Heart right ventricle (tissue), 16 donors: ENCODE measurements around the gene CIROP. TPM values are rescaled to one million over a fixed set of nuclear protein-coding genes. Genes with fewer than 3 reads are reported as not detected.

Experiments used
- ATAC-seq, 8 donors: fragments of 200-7000 bp; cut with Tn5 transposase; one replicate each; pipeline ENCODE4 v1.9.1; 2020; ENCODE audit warnings: mild to moderate bottlenecking in 8 of 8, moderate library complexity in 8 of 8, moderate number of reproducible peaks in 1 of 8
- DNase-seq, 2 donors: peaks; one replicate each; pipeline ENCODE4 v3.0.0-alpha.2; 2020
- H3K27ac ChIP-seq, 10 donors: fragments of 200-600 bp; sonication (generic) in 2 of 10; one replicate each; pipeline versions ENCODE4 v1.5.0 to v1.8.0; 2020 to 2022; ENCODE audit warnings: mild to moderate bottlenecking in 3 of 10
- H3K27me3 ChIP-seq, 7 donors: fragments of 200-600 bp; one replicate each; pipeline ENCODE4 v1.8.0; 2021 to 2022; ENCODE audit warnings: mild to moderate bottlenecking in 2 of 7
- H3K36me3 ChIP-seq, 9 donors: fragments of 200-600 bp; sonication (generic) in 1 of 9; one replicate each; pipeline versions ENCODE4 v1.5.0 to v1.8.0; 2020 to 2022; ENCODE audit warnings: mild to moderate bottlenecking in 2 of 9
- H3K4me1 ChIP-seq, 9 donors: fragments of 200-600 bp; sonication (generic) in 1 of 9; one replicate each; pipeline versions ENCODE4 v1.5.0 to v1.8.0; 2020 to 2022; ENCODE audit warnings: mild to moderate bottlenecking in 4 of 9
- H3K4me3 ChIP-seq, 10 donors: fragments of 200-600 bp; sonication (generic) in 2 of 10; one replicate each; pipeline versions ENCODE4 v1.5.0 to v1.8.0; 2020 to 2022; ENCODE audit warnings: mild to moderate bottlenecking in 7 of 10, moderate library complexity in 2 of 10
- H3K9me3 ChIP-seq, 11 donors: fragments of 200-600 bp in 10 of 11; sonication (generic) in 2 of 11; one replicate each; pipeline versions ENCODE4 v1.5.0 to v1.8.0; 2013 to 2022; ENCODE audit warnings: mild to moderate bottlenecking in 2 of 11, control low read depth in 1 of 11, moderate library complexity in 1 of 11
- CTCF ChIP-seq, 9 donors: fragments of 200-600 bp; sonication (generic) in 2 of 9; IDR thresholded peaks; one replicate each; pipeline versions ENCODE4 v1.5.0 to v1.8.0; 2021 to 2022; ENCODE audit warnings: antibody characterized with exemption in 9 of 9, mild to moderate bottlenecking in 5 of 9, moderate library complexity in 1 of 9
- WGBS, 2 donors: extraction: QIAGEN DNeasy Blood & Tissue Kit; methylation state at CpG; one replicate each; pipeline ENCODE4 v1.1.7; 2013; ENCODE audit warnings: inconsistent platforms in 1 of 2; 5-methylcytosine and 5-hydroxymethylcytosine counted together
- intact Hi-C, 10 donors: fragments of 100-400 bp; cut with DNase I; formaldehyde crosslinking; loops; one replicate each; pipeline versions ENCODE4 v1.11.1 to v1.14.2; 2022
- polyA plus RNA-seq, 2 donors: library from polyadenylated mRNA; stranded (reverse); fragments of 200-250 nt; gene quantifications; one replicate each; pipeline ENCODE4 v1.2.3, GENCODE V29; 2013
- total RNA-seq, 10 donors: library from RNA; stranded (reverse); fragmentation: NEBNext Ultra II Directional in 3 of 10; extraction: Animal tissue kit (Norgen Biotek cat#: 25700) in 3 of 10; gene quantifications; one replicate each; pipeline versions ENCODE4 v1.2.1 to v1.2.4, GENCODE V29; 2021 to 2023
- donor health status: Arrhythmogenic right ventricular cardiomyopathy.
- donor health status: ischemic (EF 13 %, LVEDD 7.1; RV severe dilation, severe dysfunction).
- donor health status: healthy with polysubstance abuse.
- donor health status: DM: no; HTN: yes; CAD: no.
- donor health status: DM: no; HTN: no; CAD: no.
- donor health status: ischemic (EF 25% LVEDD 6.9; RV normal size, moderate dysfunction).
- donor health status: ischemic (EF 25% LVEDD 5.7; RV mildly dilated, moderate dysfunction).
- donor health status: healthy.
- donor health status: DM: yes; HTN: yes; CAD: no.
- donor health status: Ischemic cardiomyopathy.
- donor health status: ischemic (EF 35%, LVEDD 5.7; RV mildly dilated, moderate dysfunction).
- donor health status: nonischemic (EF 11% LVEDD 7.7; RV severe dilation, severe dysfunction).
- donor health status: DM: yes; HTN: yes; CAD: no.
- donor health status: PGD.
- donor health status: ischemic (EF 29% LVEDD 5.4; RV normal size, mild dysfunction).
- donor health status: nonischemic (EF 23%, LVEDD 6.1; RV moderate dilation, normal function).

Gene CIROP
- total and polyA plus RNA-seq, 12 donors, result not detected

GRCh38 chr14:23067847-23068788, 36.7 kb downstream of the CIROP start:
- peak in 1 of 8 donors; percentile 4 for ATAC-seq
- DNase-seq, result no peak
- Histone ChIP-seq H3K4me3 (no peak overlapping the region), H3K27ac (no peak overlapping the region), H3K9me3 (no peaks in the 10 kb centered on the region), H3K4me1 (peaks cover 15 to 48% (median 38%) of the 10 kb centered on the region in 9 donors), H3K27me3 (no peaks in the 10 kb centered on the region), H3K36me3 (peaks cover 0 to 79% (median 45%) of the 10 kb centered on the region in 9 donors)
- intact Hi-C loops, result loop anchor here in 3 of 10 donors (2.0 to 10.0 kb wide), 5 partner anchors 39 to 483 kb away; partner anchors contain the start of gene DAD1 (in 1 of the 3)
- WGBS, 2 donors, result 75 to 80% methylated on average over 14 of the region's 14 CpGs
- no peak for TF ChIP-seq CTCF (IDR thresholded peaks at IDR 0.05)

DNA sequence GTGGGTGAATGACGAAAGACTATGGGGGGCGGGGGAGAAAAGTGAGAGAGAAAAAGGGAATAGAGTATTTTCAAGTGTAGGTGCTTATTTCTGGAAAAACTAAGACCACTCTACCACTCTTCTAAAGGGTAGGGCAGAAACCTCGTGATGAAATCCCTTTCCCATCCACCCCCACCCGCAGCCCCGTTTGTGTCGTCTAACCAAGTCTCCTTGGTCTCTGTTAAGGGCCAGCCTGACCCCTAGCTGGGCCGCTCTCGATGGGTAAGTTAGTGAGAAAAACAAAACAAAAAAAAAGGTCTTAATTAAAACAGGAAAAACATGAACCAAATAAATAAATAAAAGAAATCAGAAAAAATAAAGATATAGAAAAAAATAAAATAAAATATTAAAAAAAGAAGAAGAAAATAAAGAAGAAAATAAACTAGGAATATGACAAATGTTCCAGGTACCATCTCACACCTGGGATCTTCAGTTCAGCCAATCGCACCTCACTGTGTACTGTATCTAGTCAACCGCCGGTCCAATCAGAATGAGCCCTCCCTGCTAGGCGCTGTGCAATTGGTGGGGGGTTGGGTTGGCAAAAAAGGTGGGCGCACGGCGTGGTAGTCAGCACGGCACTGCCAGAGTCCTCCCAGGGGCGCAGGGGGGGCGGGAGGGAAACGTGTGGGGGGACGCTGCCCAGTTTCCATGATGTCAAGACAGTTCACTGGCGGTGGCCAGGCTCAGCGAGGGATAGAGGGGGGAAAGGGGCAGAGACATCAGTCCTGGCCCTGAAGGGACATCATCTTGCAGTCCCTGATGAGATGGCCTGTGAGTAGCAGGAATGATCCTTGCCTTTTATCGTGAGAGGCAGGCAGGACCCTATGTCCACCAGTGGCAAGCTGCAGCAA, 37.7 kb downstream of the CIROP start:
- peaks cover 15 to 48% (median 32%) of the 10 kb centered on the region in 9 donors for H3K4me1 ChIP-seq
- 85% methylated on average over 23 of the region's 23 CpGs for WGBS, 2 donors
- ATAC-seq (no peak), DNase-seq (no peak)
- TF ChIP-seq CTCF (IDR thresholded peaks at IDR 0.05), result no peak
- no peak overlapping the region for H3K27ac ChIP-seq
- H3K36me3 ChIP-seq, result peaks cover 0 to 79% (median 47%) of the 10 kb centered on the region in 9 donors
- intact Hi-C loops, result loop anchor here in 3 of 10 donors (5.0 to 10.0 kb wide), 3 partner anchors 40 to 482 kb away; partner anchors contain the start of gene DAD1 (in 1 of the 3)
- no peaks in the 10 kb centered on the region for H3K9me3 ChIP-seq
- H3K4me3 ChIP-seq, result no peak overlapping the region
- no peaks in the 10 kb centered on the region for H3K27me3 ChIP-seq

- intact Hi-C loops, result loop anchor here in 3 of 10 donors (5.0 to 10.0 kb wide), 3 partner anchors 41 to 482 kb away; partner anchors contain the start of gene DAD1 (in 1 of the 3)
- H3K9me3 ChIP-seq, result no peaks in the 10 kb centered on the region
- H3K36me3 ChIP-seq, result peaks cover 0 to 85% (median 52%) of the 10 kb centered on the region in 9 donors
- no peak for ATAC-seq
- DNase-seq, result no peak
- no peak overlapping the region for H3K27ac ChIP-seq
- TF ChIP-seq CTCF (IDR thresholded peaks at IDR 0.05), result no peak
- WGBS, 2 donors, result 84 to 87% methylated on average over 3 of the region's 3 CpGs
- no peaks in the 10 kb centered on the region for H3K27me3 ChIP-seq
- peaks cover 10 to 47% (median 28%) of the 10 kb centered on the region in 9 donors for H3K4me1 ChIP-seq
- no peak overlapping the region for H3K4me3 ChIP-seq
Observed at GRCh38 chr14:23066368-23066767, 38.4 kb downstream of the CIROP start.

- DNase-seq (no peak), ATAC-seq (no peak)
- Histone ChIP-seq H3K9me3 (no peaks in the 10 kb centered on the region), H3K27me3 (no peaks in the 10 kb centered on the region), H3K36me3 (peaks cover 0 to 100% (median 76%) of the 10 kb centered on the region in 9 donors), H3K27ac (no peak overlapping the region), H3K4me3 (no peak overlapping the region), H3K4me1 (peaks cover 6 to 25% (median 14%) of the 10 kb centered on the region in 9 donors)
- TF ChIP-seq CTCF (IDR thresholded peaks at IDR 0.05), result no peak
- WGBS, 2 donors, result 88 to 90% methylated on average over 5 of the region's 5 CpGs
- intact Hi-C loops, result loop anchor here in 1 of 10 donors (10.0 kb wide), 1 partner anchor 479 kb away; the partner anchor contains the start of gene DAD1
Observed at GRCh38 chr14:23063601-23064000, 41.2 kb downstream of the CIROP start.
